GM10266 (cell line): Measurements from ENCODE around the gene NFU1.

Experiments used
- DNase-seq: peaks from one replicate; pipeline ENCODE4 v3.0.0; 2012; ENCODE audit errors: extremely low spot score
- CTCF ChIP-seq: IDR thresholded peaks from 2 replicates; pipeline ENCODE4 v1.5.1; 2012; ENCODE audit warnings: mild to moderate bottlenecking, low read depth; ENCODE audit not compliant: control insufficient read depth, insufficient read depth; ENCODE audit errors: missing control alignments

The NFU1 gene

GRCh38 chr2:69462780-69463179, 25.5 kb upstream of the NFU1 start:
- DNase-seq: no peak
- TF ChIP-seq CTCF: no peak

- no peak for TF ChIP-seq CTCF
- DNase-seq: no peak
Observed at GRCh38 chr2:69461404-69461803, 24.2 kb upstream of the NFU1 start.

- no peak for TF ChIP-seq CTCF
Observed at GRCh38 chr2:69459936-69460335, 22.7 kb upstream of the NFU1 start.

GRCh38 chr2:69456950-69457445, 19.8 kb upstream of the NFU1 start:
- no peak for TF ChIP-seq CTCF
- no peak for DNase-seq

More at GRCh38 chr2:69459936-69460335, 22.7 kb upstream of the NFU1 start:
- no peak for DNase-seq

GRCh38 chr2:69456154-69456553, 18.9 kb upstream of the NFU1 start:
- TF ChIP-seq CTCF: no peak
- DNase-seq: no peak

- TF ChIP-seq CTCF: no peak
- DNase-seq: no peak
Observed at GRCh38 chr2:69454976-69455375, 17.7 kb upstream of the NFU1 start.

- DNase-seq: peak; percentile 32
- TF ChIP-seq CTCF: no peak
Observed at GRCh38 chr2:69453475-69454129, 16.4 kb upstream of the NFU1 start.
